ENCODE results near the gene MIGA2. TPM values are rescaled to one million over a fixed set of nuclear protein-coding genes. Genes with fewer than 3 reads are reported as not detected.

MIGA2 gene
- total RNA-seq, 2 experiments from 2014 or later: 27.7 to 37.7 TPM

DNA sequence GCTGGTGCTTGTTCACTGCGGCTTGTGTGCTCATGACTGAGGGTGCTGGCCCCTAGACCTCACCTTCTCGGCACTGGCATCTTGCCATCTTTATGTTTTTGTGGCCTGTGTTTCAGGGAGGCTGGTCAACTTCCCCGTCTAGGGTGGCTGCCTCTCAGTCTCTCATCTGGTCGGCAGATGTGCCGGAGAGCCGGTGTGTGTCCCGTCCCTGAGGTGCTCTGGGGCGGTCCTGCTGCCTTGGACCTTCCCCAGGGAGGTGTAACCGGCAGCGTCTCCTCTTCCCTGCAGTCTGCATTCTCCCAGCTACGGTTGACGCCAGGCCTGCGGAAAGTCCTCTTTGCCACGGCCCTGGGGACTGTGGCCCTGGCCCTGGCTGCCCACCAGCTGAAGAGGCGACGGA lies 5.6 kb downstream of the MIGA2 start:
- intact Hi-C loops (cut with micrococcal nuclease; ENCODE audit: unreplicated experiment): no loop called here
- CTCF ChIA-PET (ENCODE audit: unreplicated experiment): no interaction called here
- POLR2A ChIA-PET: no interaction called here
- no peak for DNase-seq (ENCODE audit: low spot score)
- no peak overlapping the region for H3K4me2 ChIP-seq (ENCODE audit: low read length)
- peaks cover 14% of the 10 kb centered on the region for H3K4me1 ChIP-seq (ENCODE audit: insufficient read depth, low read length, poor library complexity, severe bottlenecking)
- no peaks in the 10 kb centered on the region for H3K9me3 ChIP-seq (ENCODE audit: low read length)
- H3K4me3 ChIP-seq (ENCODE audit: low read depth, low read length, poor library complexity, severe bottlenecking): no peak overlapping the region
- no peak overlapping the region for H2AFZ ChIP-seq (ENCODE audit: low read length)
- H3K36me3 ChIP-seq (ENCODE audit: insufficient read depth, low read length): peaks cover 30% of the 10 kb centered on the region
- H4K20me1 ChIP-seq (ENCODE audit: insufficient read depth, low read length): peaks cover 4% of the 10 kb centered on the region; the same call in 1 of the 2 replicates
- peaks cover 15% of the 10 kb centered on the region for H3K79me2 ChIP-seq (ENCODE audit: insufficient read depth, low read depth, low read length)
- TF ChIP-seq, protein P1, sequence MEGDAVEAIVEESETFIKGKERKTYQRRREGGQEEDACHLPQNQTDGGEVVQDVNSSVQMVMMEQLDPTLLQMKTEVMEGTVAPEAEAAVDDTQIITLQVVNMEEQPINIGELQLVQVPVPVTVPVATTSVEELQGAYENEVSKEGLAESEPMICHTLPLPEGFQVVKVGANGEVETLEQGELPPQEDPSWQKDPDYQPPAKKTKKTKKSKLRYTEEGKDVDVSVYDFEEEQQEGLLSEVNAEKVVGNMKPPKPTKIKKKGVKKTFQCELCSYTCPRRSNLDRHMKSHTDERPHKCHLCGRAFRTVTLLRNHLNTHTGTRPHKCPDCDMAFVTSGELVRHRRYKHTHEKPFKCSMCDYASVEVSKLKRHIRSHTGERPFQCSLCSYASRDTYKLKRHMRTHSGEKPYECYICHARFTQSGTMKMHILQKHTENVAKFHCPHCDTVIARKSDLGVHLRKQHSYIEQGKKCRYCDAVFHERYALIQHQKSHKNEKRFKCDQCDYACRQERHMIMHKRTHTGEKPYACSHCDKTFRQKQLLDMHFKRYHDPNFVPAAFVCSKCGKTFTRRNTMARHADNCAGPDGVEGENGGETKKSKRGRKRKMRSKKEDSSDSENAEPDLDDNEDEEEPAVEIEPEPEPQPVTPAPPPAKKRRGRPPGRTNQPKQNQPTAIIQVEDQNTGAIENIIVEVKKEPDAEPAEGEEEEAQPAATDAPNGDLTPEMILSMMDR (conservative IDR thresholded peaks at IDR 0.05; ENCODE audit: low read length): no peak
- no peak for TF ChIP-seq EZH2phosphoT487 (IDR thresholded peaks at IDR 0.05; ENCODE audit: borderline replicate concordance, low read depth, low read length)
- H3K9me2 ChIP-seq (ENCODE audit: insufficient read depth, low read length): no peaks in the 10 kb centered on the region
- BruUV-seq (replicated peaks): no TSS peak
- no peak overlapping the region for H3K27ac ChIP-seq (ENCODE audit: low read depth, low read length, poor library complexity, severe bottlenecking)

- Histone ChIP-seq H3K4me1 (ENCODE audit: insufficient read depth, low read length, poor library complexity, severe bottlenecking) (no peaks in the 10 kb centered on the region), H2AFZ (ENCODE audit: low read length) (no peak overlapping the region), H3K27ac (ENCODE audit: low read depth, low read length, poor library complexity, severe bottlenecking) (no peak overlapping the region), H3K4me2 (ENCODE audit: low read length) (no peak overlapping the region), H3K9me3 (ENCODE audit: low read length) (no peaks in the 10 kb centered on the region), H3K4me3 (ENCODE audit: low read depth, low read length, poor library complexity, severe bottlenecking) (no peak overlapping the region), H3K9me2 (ENCODE audit: insufficient read depth, low read length) (no peaks in the 10 kb centered on the region), H3K79me2 (ENCODE audit: insufficient read depth, low read depth, low read length) (no peaks in the 10 kb centered on the region), H3K36me3 (ENCODE audit: insufficient read depth, low read length) (peaks cover 49% of the 10 kb centered on the region), H4K20me1 (ENCODE audit: insufficient read depth, low read length) (no peaks in the 10 kb centered on the region)
- intact Hi-C loops (cut with micrococcal nuclease; ENCODE audit: unreplicated experiment): no loop called here
- DNase-seq (ENCODE audit: low spot score): no peak
- ChIA-PET POLR2A (no interaction called here), CTCF (ENCODE audit: unreplicated experiment) (no interaction called here)
- no peak for TF ChIP-seq EZH2phosphoT487 (IDR thresholded peaks at IDR 0.05; ENCODE audit: borderline replicate concordance, low read depth, low read length)
- TF ChIP-seq, protein P1 (conservative IDR thresholded peaks at IDR 0.05; ENCODE audit: low read length): no peak
- BruUV-seq (replicated peaks): no TSS peak
Measured at GRCh38 chr9:129052592-129052991, 16.2 kb downstream of the MIGA2 start.

GRCh38 chr9:129053020-129053419 lies 16.6 kb downstream of the MIGA2 start:
- H3K36me3 ChIP-seq (ENCODE audit: insufficient read depth, low read length): peaks cover 48% of the 10 kb centered on the region
- no peaks in the 10 kb centered on the region for H3K9me3 ChIP-seq (ENCODE audit: low read length)
- POLR2A ChIA-PET: no interaction called here
- H4K20me1 ChIP-seq (ENCODE audit: insufficient read depth, low read length): no peaks in the 10 kb centered on the region
- H3K9me2 ChIP-seq (ENCODE audit: insufficient read depth, low read length): no peaks in the 10 kb centered on the region
- H3K79me2 ChIP-seq (ENCODE audit: insufficient read depth, low read depth, low read length): no peaks in the 10 kb centered on the region
- DNase-seq (ENCODE audit: low spot score): no peak
- no peaks in the 10 kb centered on the region for H3K4me1 ChIP-seq (ENCODE audit: insufficient read depth, low read length, poor library complexity, severe bottlenecking)
- H3K4me3 ChIP-seq (ENCODE audit: low read depth, low read length, poor library complexity, severe bottlenecking): no peak overlapping the region
- no peak overlapping the region for H3K4me2 ChIP-seq (ENCODE audit: low read length)
- no TSS peak for BruUV-seq (replicated peaks)
- intact Hi-C loops (cut with micrococcal nuclease; ENCODE audit: unreplicated experiment): no loop called here
- TF ChIP-seq EZH2phosphoT487 (IDR thresholded peaks at IDR 0.05; ENCODE audit: borderline replicate concordance, low read depth, low read length): no peak
- TF ChIP-seq, protein P1 (conservative IDR thresholded peaks at IDR 0.05; ENCODE audit: low read length): no peak
- no peak overlapping the region for H3K27ac ChIP-seq (ENCODE audit: low read depth, low read length, poor library complexity, severe bottlenecking)
- CTCF ChIA-PET (ENCODE audit: unreplicated experiment): no interaction called here
- no peak overlapping the region for H2AFZ ChIP-seq (ENCODE audit: low read length)

Data from OCI-LY7 (cell line).